GM21529 (cell line): ENCODE measurements around the gene AGXT.

Source experiments
- ATAC-seq: cut with Tn5 transposase; IDR thresholded peaks from one replicate; pipeline ENCODE4 v1.9.1; 2021; ENCODE audit not compliant: unreplicated experiment

Gene AGXT

GRCh38 chr2:240925191-240925567 is 56.6 kb downstream of the AGXT start:
- no peak for ATAC-seq

- no peak for ATAC-seq
These were observed 57.2 kb downstream of the AGXT start for GRCh38 chr2:240925568-240926515.

- ATAC-seq: no peak
These were observed 58.1 kb downstream of the AGXT start for GRCh38 chr2:240926516-240927389.

- ATAC-seq: no peak
These were observed 58.8 kb downstream of the AGXT start for GRCh38 chr2:240927390-240927781.

- ATAC-seq: no peak
These were observed 60.1 kb downstream of the AGXT start for GRCh38 chr2:240928476-240929363.

- ATAC-seq: no peak
These were observed 60.9 kb downstream of the AGXT start for GRCh38 chr2:240929364-240930095.
